A673 (cell line): ENCODE data around the gene HK3. TPM values are rescaled to one million over a fixed set of nuclear protein-coding genes. Genes with fewer than 3 reads are reported as not detected.

Source experiments
- BruUV-seq: library from RNA; stranded (reverse); fragments of 400-500 nt; replicated peaks from 2 replicates; lab custom pipeline; 2021; lab: Mats Ljungman, UMichigan
- CTCF ChIA-PET: fragments of 300-600 bp; sonication (Branson Sonifier 250); formaldehyde crosslinking; loops from one replicate; lab custom pipeline; 2022; ENCODE audit warnings: antibody characterized with exemption; lab: Charles Lee
- POLR2A ChIA-PET: fragments of 300-600 bp; sonication (Branson Sonifier 250); formaldehyde crosslinking; loops from one replicate; lab custom pipeline; 2022; ENCODE audit warnings: antibody characterized with exemption; ENCODE audit not compliant: low non-redundant PET; lab: Charles Lee
- DNase-seq: peaks from one replicate; pipeline ENCODE4 v3.0.0-alpha.2; 2015; ENCODE audit warnings: low spot score
- H3K27ac ChIP-seq: fragments of 200-600 bp; sonication (generic); 2 replicates; pipeline ENCODE4 v1.5.1; 2016; ENCODE audit warnings: mixed run types, low read depth, mild to moderate bottlenecking, mixed read lengths, antibody characterized with exemption, low read length; ENCODE audit not compliant: poor library complexity, severe bottlenecking
- H3K27me3 ChIP-seq: fragments of 200-600 bp; sonication (generic); replicated peaks from 2 replicates; pipeline ENCODE4 v1.6.1; 2017; ENCODE audit warnings: mixed run types, low read depth, mild to moderate bottlenecking, mixed read lengths, antibody characterized with exemption, low read length; ENCODE audit not compliant: insufficient read depth, poor library complexity
- H3K36me3 ChIP-seq: fragments of 200-600 bp; sonication (generic); 2 replicates; pipeline ENCODE4 v1.6.1; 2016; ENCODE audit warnings: mixed run types, mild to moderate bottlenecking, mixed read lengths, antibody characterized with exemption, low read length; ENCODE audit not compliant: insufficient read depth, poor library complexity, severe bottlenecking
- H3K4me1 ChIP-seq: fragments of 200-600 bp; sonication (generic); 2 replicates; pipeline ENCODE4 v1.6.1; 2017; ENCODE audit warnings: mixed run types, mild to moderate bottlenecking, mixed read lengths, antibody characterized with exemption, low read length; ENCODE audit not compliant: insufficient read depth, poor library complexity, severe bottlenecking
- H3K4me3 ChIP-seq: fragments of 200-600 bp; sonication (generic); 2 replicates; pipeline ENCODE4 v1.5.1; 2016; ENCODE audit warnings: low read depth, mixed run types, mild to moderate bottlenecking, mixed read lengths, low read length; ENCODE audit not compliant: poor library complexity, severe bottlenecking
- H3K9me3 ChIP-seq: fragments of 200-600 bp; sonication (generic); 2 replicates; pipeline ENCODE4 v1.6.1; 2016; ENCODE audit warnings: mixed run types, low read depth, mild to moderate bottlenecking, mixed read lengths, antibody characterized with exemption, low read length; ENCODE audit not compliant: poor library complexity, severe bottlenecking
- CTCF ChIP-seq: fragments of 300-800, 200-600 bp; sonication (generic); conservative IDR thresholded peaks from 2 replicates; pipeline ENCODE4 v1.5.1; 2017; ENCODE audit warnings: low read depth, mild to moderate bottlenecking, antibody characterized with exemption, low read length, moderate library complexity, mixed read lengths
- EZH2 ChIP-seq: fragments of 200-600 bp; sonication (generic); IDR thresholded peaks from 2 replicates; pipeline ENCODE4 v1.6.1; 2017; ENCODE audit warnings: borderline replicate concordance, low read depth, mild to moderate bottlenecking, mixed read lengths, antibody characterized with exemption, low read length; ENCODE audit not compliant: poor library complexity, severe bottlenecking
- intact Hi-C: fragments of 100-400 bp; cut with micrococcal nuclease; formaldehyde crosslinking; loops from one replicate; pipeline ENCODE4 v1.10.0; 2022; ENCODE audit not compliant: unreplicated experiment
- total RNA-seq: library from RNA; stranded (reverse); gene quantifications from 2 replicates; pipeline ENCODE4 v1.2.3, GENCODE V29; 2021

HK3 gene
- total RNA-seq, 1 experiment from 2014 or later = 0.84 TPM

GRCh38 chr5:176944268-176944667 lies 45.1 kb upstream of the HK3 start:
- no peak overlapping the region for H3K27ac ChIP-seq
- intact Hi-C loops = no loop called here
- CTCF ChIA-PET = no interaction called here
- TF ChIP-seq EZH2 (no peak), CTCF (no peak)
- no peak overlapping the region for H3K4me3 ChIP-seq
- H3K9me3 ChIP-seq = no peaks in the 10 kb centered on the region
- no peaks in the 10 kb centered on the region for H3K27me3 ChIP-seq
- H3K36me3 ChIP-seq = peaks cover 29% of the 10 kb centered on the region
- BruUV-seq = no TSS peak
- no peak for DNase-seq
- POLR2A ChIA-PET = no interaction called here
- no peaks in the 10 kb centered on the region for H3K4me1 ChIP-seq

GRCh38 chr5:176943816-176944215 lies 44.7 kb upstream of the HK3 start:
- TF ChIP-seq EZH2 (no peak), CTCF (no peak)

GRCh38 chr5:176941951-176942350 lies 42.8 kb upstream of the HK3 start:
- no peak overlapping the region for H3K4me3 ChIP-seq
- TF ChIP-seq EZH2 = no peak
- TF ChIP-seq CTCF = no peak
- ChIA-PET CTCF (no interaction called here), POLR2A (interaction anchor here (0.6 kb wide), 1 partner anchor 267 kb away, joined by 3 read pairs; no protein-coding TSS in a partner anchor)
- intact Hi-C loops = no loop called here
- H3K36me3 ChIP-seq = peaks cover 21% of the 10 kb centered on the region
- H3K4me1 ChIP-seq = no peaks in the 10 kb centered on the region
- BruUV-seq = no TSS peak
- H3K27me3 ChIP-seq = no peaks in the 10 kb centered on the region
- H3K27ac ChIP-seq = no peak overlapping the region
- H3K9me3 ChIP-seq = no peaks in the 10 kb centered on the region
- no peak for DNase-seq

More at GRCh38 chr5:176943816-176944215, 44.7 kb upstream of the HK3 start:
- Histone ChIP-seq H3K4me1 (no peaks in the 10 kb centered on the region), H3K9me3 (no peaks in the 10 kb centered on the region), H3K36me3 (peaks cover 27% of the 10 kb centered on the region), H3K27ac (no peak overlapping the region), H3K4me3 (no peak overlapping the region), H3K27me3 (no peaks in the 10 kb centered on the region)
- no TSS peak for BruUV-seq
- no peak for DNase-seq
- ChIA-PET CTCF (no interaction called here), POLR2A (no interaction called here)
- intact Hi-C loops = no loop called here
